Esophagus squamous epithelium (tissue), 5 donors: Measurements from ENCODE around the gene FGF1. TPM values are rescaled to one million over a fixed set of nuclear protein-coding genes. Genes with fewer than 3 reads are reported as not detected.

Experiments used
- DNase-seq: peaks from one replicate; lab custom pipeline; 2025; lab: John Stamatoyannopoulos, UW
- H3K27ac ChIP-seq, 4 donors: fragments of 200-600 bp; sonication (generic); one replicate each; pipeline ENCODE4 v1.5.1; 2016 to 2019; ENCODE audit warnings: mild to moderate bottlenecking in 1 of 4
- H3K27me3 ChIP-seq, 4 donors: fragments of 200-600 bp; sonication (generic); 1 replicate in 3 of 4; 2 replicates in 1 of 4; pipeline versions ENCODE4 v1.5.1 to v1.6.0; 2017 to 2021; ENCODE audit warnings: antibody characterized with exemption in 1 of 4
- H3K36me3 ChIP-seq, 3 donors: fragments of 200-600 bp; sonication (generic); one replicate each; pipeline ENCODE4 v1.5.1; 2016 to 2019
- H3K4me1 ChIP-seq, 3 donors: fragments of 200-600 bp; sonication (generic); one replicate each; pipeline ENCODE4 v1.5.1; 2017 to 2019
- H3K4me3 ChIP-seq, 4 donors: fragments of 200-600 bp; sonication (generic); 1 replicate in 3 of 4; 2 replicates in 1 of 4; pipeline ENCODE4 v1.5.1; 2016 to 2019; ENCODE audit warnings: mild to moderate bottlenecking in 2 of 4, moderate library complexity in 1 of 4
- H3K9me3 ChIP-seq, 3 donors: fragments of 200-600 bp; sonication (generic); one replicate each; pipeline ENCODE4 v1.5.1; 2016 to 2019
- CTCF ChIP-seq, 6 experiments: fragments of 450-650 bp in 4 of 6; fragments of 200-600 bp in 2 of 6; sonication (generic) in 2 of 6; IDR thresholded peaks; one replicate each; pipeline ENCODE4 v1.5.1; 2016 to 2019; ENCODE audit warnings: antibody characterized with exemption in 6 of 6, mild to moderate bottlenecking in 4 of 6, moderate library complexity in 4 of 6
- POLR2A ChIP-seq, 4 donors: fragments of 450-650 bp; IDR thresholded peaks; one replicate each; pipeline ENCODE4 v1.6.1; 2017; ENCODE audit warnings: antibody characterized with exemption in 4 of 4, mild to moderate bottlenecking in 4 of 4, moderate library complexity in 3 of 4
- WGBS, 2 donors: methylation state at CpG; one replicate each; pipeline ENCODE4 v1.1.5; 2018; 5-methylcytosine and 5-hydroxymethylcytosine counted together
- intact Hi-C: fragments of 100-400 bp; cut with DNase I; formaldehyde crosslinking; loops from one replicate; pipeline ENCODE4 v1.15.0; 2022
- total RNA-seq, 4 donors: library from RNA; depleted of rRNA; stranded (reverse); fragments of >200 nt; gene quantifications; one replicate each; pipeline ENCODE4 v1.1.0, GENCODE V29; 2016
- donor health status: DM: yes; HTN: yes; CAD: no.

FGF1 gene
- total RNA-seq, 4 donors from 2014 or later: 0.38 to 2.4 (median 1.6) TPM; not detected in 1

- no peak overlapping the region for H3K4me3 ChIP-seq
- TF ChIP-seq CTCF (IDR thresholded peaks at IDR 0.05) (no peak), POLR2A (IDR thresholded peaks at IDR 0.05) (no peak)
- no peak overlapping the region for H3K27ac ChIP-seq
- intact Hi-C loops: no loop called here
- H3K4me1 ChIP-seq: peaks cover 0 to 8% (median 0%) of the 10 kb centered on the region in 3 donors
- H3K9me3 ChIP-seq: no peaks in the 10 kb centered on the region
- 57 to 67% methylated on average over 5 of the region's 5 CpGs for WGBS, 2 donors
- H3K27me3 ChIP-seq: no peaks in the 10 kb centered on the region
- DNase-seq: no peak
- no peaks in the 10 kb centered on the region for H3K36me3 ChIP-seq
Observed at GRCh38 chr5:142605611-142606010, 80.3 kb downstream of the FGF1 start.

GRCh38 chr5:142602720-142603245 lies 83.1 kb downstream of the FGF1 start:
- Histone ChIP-seq H3K4me3 (no peak overlapping the region), H3K27me3 (no peaks in the 10 kb centered on the region), H3K9me3 (no peaks in the 10 kb centered on the region), H3K27ac (no peak overlapping the region), H3K4me1 (peaks cover 0 to 16% (median 0%) of the 10 kb centered on the region in 3 donors), H3K36me3 (no peaks in the 10 kb centered on the region)
- WGBS, 2 donors: 63 to 78% methylated on average over 4 of the region's 4 CpGs
- TF ChIP-seq CTCF (IDR thresholded peaks at IDR 0.05) (no peak), POLR2A (IDR thresholded peaks at IDR 0.05) (no peak)
- intact Hi-C loops: no loop called here
- no peak for DNase-seq

- no peaks in the 10 kb centered on the region for H3K9me3 ChIP-seq
- 84 to 94% methylated on average over 3 of the region's 3 CpGs for WGBS, 2 donors
- DNase-seq: no peak
- intact Hi-C loops: no loop called here
- H3K36me3 ChIP-seq: no peaks in the 10 kb centered on the region
- TF ChIP-seq POLR2A (IDR thresholded peaks at IDR 0.05): no peak
- TF ChIP-seq CTCF (IDR thresholded peaks at IDR 0.05): no peak
- H3K4me1 ChIP-seq: peaks cover 0 to 16% (median 0%) of the 10 kb centered on the region in 3 donors
- H3K27me3 ChIP-seq: no peaks in the 10 kb centered on the region
- no peak overlapping the region for H3K4me3 ChIP-seq
- peak overlapping the region in 1 of 4 donors; percentile 59 for H3K27ac ChIP-seq
Observed at GRCh38 chr5:142601432-142601831, 84.5 kb downstream of the FGF1 start.

- no peaks in the 10 kb centered on the region for H3K27me3 ChIP-seq
- no peak for DNase-seq
- peak overlapping the region in 3 of 4 donors; percentile 17 to 59 (median 45) for H3K27ac ChIP-seq
- intact Hi-C loops: no loop called here
- H3K36me3 ChIP-seq: no peaks in the 10 kb centered on the region
- no peak for TF ChIP-seq POLR2A (IDR thresholded peaks at IDR 0.05)
- no peak for TF ChIP-seq CTCF (IDR thresholded peaks at IDR 0.05)
- WGBS, 2 donors: 58 to 62% methylated on average over 20 of the region's 20 CpGs
- no peaks in the 10 kb centered on the region for H3K9me3 ChIP-seq
- peak overlapping the region in 2 of 4 donors; percentile 10 to 35 for H3K4me3 ChIP-seq
- H3K4me1 ChIP-seq: peaks cover 0 to 16% (median 0%) of the 10 kb centered on the region in 3 donors
Observed at GRCh38 chr5:142600611-142601358, 85.1 kb downstream of the FGF1 start.

- peaks cover 0 to 16% (median 0%) of the 10 kb centered on the region in 3 donors for H3K4me1 ChIP-seq
- no peak overlapping the region for H3K4me3 ChIP-seq
- TF ChIP-seq CTCF (IDR thresholded peaks at IDR 0.05): no peak
- no peak for TF ChIP-seq POLR2A (IDR thresholded peaks at IDR 0.05)
- DNase-seq: no peak
- intact Hi-C loops: no loop called here
- peak overlapping the region in 3 of 4 donors; percentile 17 to 59 (median 24) for H3K27ac ChIP-seq
- 59 to 69% methylated on average over 4 of the region's 4 CpGs for WGBS, 2 donors
- no peaks in the 10 kb centered on the region for H3K9me3 ChIP-seq
- no peaks in the 10 kb centered on the region for H3K36me3 ChIP-seq
- H3K27me3 ChIP-seq: no peaks in the 10 kb centered on the region
Observed at GRCh38 chr5:142600092-142600491, 85.8 kb downstream of the FGF1 start.
